Common myeloid progenitor, CD34-positive (primary cell): Measurements from ENCODE around the gene SLIT1.

Experiments
- CTCF ChIA-PET: fragments of 350-600 bp; sonication (Branson Sonifier 250); formaldehyde crosslinking; loops from one replicate; lab custom pipeline; 2021; ENCODE audit warnings: antibody characterized with exemption; lab: Charles Lee
- POLR2A ChIA-PET: fragments of 350-600 bp; sonication (Branson Sonifier 250); formaldehyde crosslinking; loops from one replicate; lab custom pipeline; 2021; ENCODE audit warnings: antibody characterized with exemption; lab: Charles Lee
- DNase-seq, 3 donors: peaks; one replicate each; pipeline versions ENCODE4 v3.0.0 to v3.0.0-alpha.2; 2013
- H3K27ac ChIP-seq, 2 experiments: 1 replicate in 1 of 2; 2 replicates in 1 of 2; pipeline ENCODE4 v1.7.0; 2013; ENCODE audit warnings: inconsistent platforms in 2 of 2, low read length in 2 of 2, mild to moderate bottlenecking in 2 of 2, low read depth in 1 of 2, moderate library complexity in 1 of 2; ENCODE audit not compliant: severe bottlenecking in 2 of 2, insufficient read depth in 1 of 2, poor library complexity in 1 of 2
- H3K27me3 ChIP-seq, 5 experiments: replicated peaks in 2 of 5; 1 replicate in 3 of 5; 2 replicates in 2 of 5; pipeline versions ENCODE4 v1.6.1 to v1.7.0; 2013; ENCODE audit warnings: low read length in 4 of 5, mild to moderate bottlenecking in 2 of 5, moderate library complexity in 2 of 5, inconsistent platforms in 1 of 5; ENCODE audit not compliant: insufficient read depth in 5 of 5, control insufficient read depth in 4 of 5
- H3K36me3 ChIP-seq, 4 experiments: 1 replicate in 2 of 4; 2 replicates in 2 of 4; pipeline versions ENCODE4 v1.6.1 to v1.7.0; 2013; ENCODE audit warnings: low read length in 3 of 4, control low read depth in 1 of 4, mild to moderate bottlenecking in 1 of 4; ENCODE audit not compliant: control insufficient read depth in 4 of 4, insufficient read depth in 4 of 4
- H3K4me1 ChIP-seq, 4 experiments: 1 replicate in 3 of 4; 2 replicates in 1 of 4; pipeline versions ENCODE4 v1.6.1 to v1.7.1; 2013; ENCODE audit warnings: low read length in 3 of 4, mild to moderate bottlenecking in 3 of 4, control low read depth in 1 of 4, inconsistent platforms in 1 of 4, moderate library complexity in 1 of 4; ENCODE audit not compliant: control insufficient read depth in 4 of 4, insufficient read depth in 4 of 4; ENCODE audit errors: control extremely low read depth in 1 of 4
- H3K4me3 ChIP-seq, 7 experiments: 1 replicate in 4 of 7; 2 replicates in 3 of 7; pipeline versions ENCODE4 v1.5.1 to v1.7.0; 2013; ENCODE audit warnings: mild to moderate bottlenecking in 7 of 7, low read length in 6 of 7, moderate library complexity in 6 of 7, inconsistent platforms in 2 of 7, low read depth in 2 of 7, control low read depth in 1 of 7; ENCODE audit not compliant: insufficient read depth in 4 of 7, control insufficient read depth in 1 of 7; ENCODE audit errors: extremely low read depth in 1 of 7
- H3K9me3 ChIP-seq, 5 experiments: 1 replicate in 4 of 5; 2 replicates in 1 of 5; pipeline versions ENCODE4 v1.6.1 to v1.7.1; 2013; ENCODE audit warnings: low read length in 4 of 5, mild to moderate bottlenecking in 2 of 5, inconsistent platforms in 1 of 5, low read depth in 1 of 5, moderate library complexity in 1 of 5; ENCODE audit not compliant: control insufficient read depth in 4 of 5, insufficient read depth in 2 of 5; ENCODE audit errors: control extremely low read depth in 1 of 5
- WGBS: methylation state at CpG from one replicate; pipeline ENCODE4 v1.1.5; 2013; ENCODE audit not compliant: insufficient coverage; 5-methylcytosine and 5-hydroxymethylcytosine counted together

Gene SLIT1

DNA sequence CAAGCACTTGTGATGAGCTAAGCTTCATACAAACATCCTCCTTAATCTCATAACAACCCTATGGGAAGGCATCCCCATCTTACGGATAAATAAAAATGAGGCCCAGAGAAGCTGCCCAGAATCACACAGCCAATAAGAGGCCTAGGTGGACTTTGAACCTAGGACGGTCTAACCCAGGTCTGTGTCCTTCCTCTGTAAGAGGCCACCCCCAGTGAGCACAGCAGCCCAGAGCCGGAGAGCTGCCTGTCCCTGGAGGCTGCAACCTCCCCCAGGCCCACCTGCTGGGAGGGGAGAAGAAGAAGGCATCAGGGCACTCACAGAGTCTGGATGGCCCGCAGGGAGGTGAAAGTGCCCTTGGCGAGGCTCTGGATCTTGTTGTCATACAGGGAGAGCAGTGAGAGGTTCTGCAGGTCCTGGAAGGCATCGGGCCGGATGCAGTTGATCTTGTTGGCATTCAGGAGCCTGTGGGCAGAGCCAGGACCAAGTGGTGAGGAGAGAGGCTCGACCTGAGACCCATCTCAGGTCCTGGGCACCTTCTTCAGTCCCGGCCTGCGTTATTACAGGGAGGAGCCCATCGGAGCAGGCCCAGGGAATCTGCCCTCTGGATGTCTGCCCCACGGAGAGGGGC is 129.6 kb downstream of the SLIT1 start:
- 96% methylated on average over 12 of the region's 12 CpGs for WGBS
- Histone ChIP-seq H3K27ac (no peak overlapping the region), H3K36me3 (no peaks in the 10 kb centered on the region), H3K27me3 (peaks cover 0 to 2% (median 0%) of the 10 kb centered on the region in 5 experiments), H3K9me3 (no peaks in the 10 kb centered on the region), H3K4me1 (no peaks in the 10 kb centered on the region), H3K4me3 (no peak overlapping the region)
- CTCF ChIA-PET = interaction anchor here (1.4 to 8.9 kb wide), 5 partner anchors 11 to 25 kb away, joined by 3 to 40 read pairs (median 5); no protein-coding TSS in a partner anchor
- no peak for DNase-seq
- POLR2A ChIA-PET = no interaction called here

DNA sequence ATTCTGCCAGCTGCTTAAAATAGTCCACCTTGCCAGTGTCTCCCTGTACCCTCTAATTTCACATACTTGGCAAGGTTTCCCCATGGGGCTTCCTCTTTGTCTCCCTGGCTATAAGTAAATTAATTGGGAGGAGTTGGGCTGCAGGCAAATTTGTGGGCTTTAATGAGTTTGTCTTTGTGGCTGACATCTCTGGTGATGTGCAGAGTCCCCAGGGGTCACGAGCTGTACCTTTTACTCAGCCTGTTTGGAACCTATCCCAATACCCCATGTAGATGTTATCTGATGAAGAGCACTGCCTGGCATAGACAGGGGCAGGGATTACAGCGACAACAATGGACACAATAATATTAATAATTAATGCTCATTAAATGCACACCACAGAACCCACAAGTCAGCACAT is 132.5 kb downstream of the SLIT1 start:
- no peak for DNase-seq
- no CpG with 5 or more reads among the region's 2 CpGs for WGBS
- Histone ChIP-seq H3K9me3 (no peaks in the 10 kb centered on the region), H3K27me3 (no peaks in the 10 kb centered on the region), H3K27ac (no peak overlapping the region), H3K4me3 (no peak overlapping the region), H3K4me1 (no peaks in the 10 kb centered on the region), H3K36me3 (no peaks in the 10 kb centered on the region)
- ChIA-PET POLR2A (no interaction called here), CTCF (no interaction called here)

DNA sequence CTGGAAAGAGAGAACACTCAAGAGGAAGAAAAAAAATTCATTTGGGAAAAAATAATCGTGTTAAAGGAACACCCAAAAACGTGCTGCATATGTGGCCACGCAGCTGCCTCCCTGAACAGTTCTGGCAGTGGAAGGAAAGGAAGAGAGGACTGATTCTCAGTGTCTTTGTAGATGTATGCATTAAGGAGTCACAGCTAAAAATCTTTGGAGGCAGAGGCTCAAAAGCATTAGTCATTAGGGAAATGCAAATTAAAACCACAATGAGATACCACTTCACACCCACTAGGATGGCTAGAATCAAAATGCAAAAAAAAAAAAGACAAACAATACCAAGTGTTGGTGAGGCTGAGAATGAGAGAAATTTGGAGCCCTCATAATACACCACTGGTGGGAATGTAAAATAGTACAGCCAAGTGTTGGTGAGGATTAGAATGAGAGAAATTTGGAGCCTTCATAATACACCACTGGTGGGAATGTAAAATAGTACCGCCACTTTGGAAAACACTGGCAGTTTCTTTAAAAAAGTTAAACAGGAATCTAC is 134.7 kb downstream of the SLIT1 start:
- no peak for DNase-seq

DNA sequence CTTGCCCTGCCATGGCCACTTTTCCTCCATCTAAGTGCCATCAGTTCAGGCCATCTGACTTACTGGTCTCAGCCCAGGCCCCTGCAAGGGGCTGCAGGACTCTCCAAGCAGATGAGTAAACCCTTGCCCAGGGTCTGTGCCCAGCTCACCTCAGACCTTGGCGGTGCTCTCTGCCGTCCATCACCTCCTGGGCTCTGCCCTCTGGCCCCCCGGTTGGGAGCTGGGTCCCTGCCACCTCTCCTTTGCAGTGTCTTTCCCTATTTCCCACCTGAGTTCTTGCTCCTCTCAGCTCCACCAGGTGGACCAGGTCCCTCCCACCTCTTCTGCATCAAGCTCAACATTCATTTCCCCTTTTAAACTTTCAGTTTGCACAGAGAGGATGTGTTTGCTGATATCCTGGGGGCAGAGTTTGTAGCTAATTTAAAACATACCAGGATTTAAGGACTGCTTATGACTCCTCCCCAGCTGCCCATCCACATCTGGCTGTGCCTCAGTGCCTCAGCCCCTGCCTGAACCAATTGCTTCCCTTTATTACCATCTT is 135.5 kb downstream of the SLIT1 start:
- DNase-seq = no peak
- peaks cover 0 to 4% (median 0%) of the 10 kb centered on the region in 5 experiments for H3K27me3 ChIP-seq
- H3K4me1 ChIP-seq = no peaks in the 10 kb centered on the region
- CTCF ChIA-PET = interaction anchor here (1.1 to 2.6 kb wide), 4 partner anchors 13 to 185 kb away, joined by 3 to 13 read pairs (median 4); no protein-coding TSS in a partner anchor
- H3K4me3 ChIP-seq = no peak overlapping the region
- no peaks in the 10 kb centered on the region for H3K36me3 ChIP-seq
- WGBS = 97% methylated on average over 3 of the region's 3 CpGs
- H3K9me3 ChIP-seq = no peaks in the 10 kb centered on the region
- no peak overlapping the region for H3K27ac ChIP-seq
- POLR2A ChIA-PET = no interaction called here

More for the DNA sequence above, 134.7 kb downstream of the SLIT1 start:
- Histone ChIP-seq H3K27me3 (peaks cover 0 to 2% (median 0%) of the 10 kb centered on the region in 5 experiments), H3K27ac (no peak overlapping the region), H3K9me3 (no peaks in the 10 kb centered on the region), H3K4me1 (no peaks in the 10 kb centered on the region), H3K4me3 (no peak overlapping the region), H3K36me3 (no peaks in the 10 kb centered on the region)
- 87% methylated on average over 4 of the region's 4 CpGs for WGBS
- POLR2A ChIA-PET = no interaction called here
- CTCF ChIA-PET = interaction anchor here (1.1 to 2.6 kb wide), 4 partner anchors 13 to 184 kb away, joined by 3 to 13 read pairs (median 4); no protein-coding TSS in a partner anchor

DNA sequence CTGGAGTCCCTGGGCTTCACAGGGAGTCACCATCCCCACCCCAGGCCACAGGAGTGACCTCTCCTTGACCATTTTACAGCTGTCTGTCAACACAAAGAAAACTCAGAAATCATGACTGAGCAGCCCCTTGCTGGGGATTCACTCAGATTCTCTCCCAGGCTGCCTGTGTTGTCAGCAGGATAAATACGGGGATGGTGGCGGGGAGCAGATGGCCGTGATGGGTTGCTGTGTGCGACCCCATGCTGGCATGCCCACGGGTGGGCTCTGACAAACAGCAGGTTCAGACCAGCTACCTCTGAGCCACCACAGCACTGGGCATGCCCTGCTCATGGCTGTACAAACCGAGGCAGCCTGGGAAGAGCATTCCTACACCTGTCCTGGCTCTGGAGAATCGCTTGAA is 136.1 kb downstream of the SLIT1 start:
- Histone ChIP-seq H3K4me3 (no peak overlapping the region), H3K27ac (no peak overlapping the region), H3K36me3 (no peaks in the 10 kb centered on the region), H3K4me1 (no peaks in the 10 kb centered on the region), H3K27me3 (peaks cover 0 to 4% (median 0%) of the 10 kb centered on the region in 5 experiments), H3K9me3 (no peaks in the 10 kb centered on the region)
- POLR2A ChIA-PET = no interaction called here
- 81% methylated on average over 4 of the region's 7 CpGs for WGBS
- DNase-seq = no peak
- CTCF ChIA-PET = interaction anchor here (1.1 to 2.6 kb wide), 4 partner anchors 12 to 185 kb away, joined by 3 to 13 read pairs (median 4); no protein-coding TSS in a partner anchor

DNA sequence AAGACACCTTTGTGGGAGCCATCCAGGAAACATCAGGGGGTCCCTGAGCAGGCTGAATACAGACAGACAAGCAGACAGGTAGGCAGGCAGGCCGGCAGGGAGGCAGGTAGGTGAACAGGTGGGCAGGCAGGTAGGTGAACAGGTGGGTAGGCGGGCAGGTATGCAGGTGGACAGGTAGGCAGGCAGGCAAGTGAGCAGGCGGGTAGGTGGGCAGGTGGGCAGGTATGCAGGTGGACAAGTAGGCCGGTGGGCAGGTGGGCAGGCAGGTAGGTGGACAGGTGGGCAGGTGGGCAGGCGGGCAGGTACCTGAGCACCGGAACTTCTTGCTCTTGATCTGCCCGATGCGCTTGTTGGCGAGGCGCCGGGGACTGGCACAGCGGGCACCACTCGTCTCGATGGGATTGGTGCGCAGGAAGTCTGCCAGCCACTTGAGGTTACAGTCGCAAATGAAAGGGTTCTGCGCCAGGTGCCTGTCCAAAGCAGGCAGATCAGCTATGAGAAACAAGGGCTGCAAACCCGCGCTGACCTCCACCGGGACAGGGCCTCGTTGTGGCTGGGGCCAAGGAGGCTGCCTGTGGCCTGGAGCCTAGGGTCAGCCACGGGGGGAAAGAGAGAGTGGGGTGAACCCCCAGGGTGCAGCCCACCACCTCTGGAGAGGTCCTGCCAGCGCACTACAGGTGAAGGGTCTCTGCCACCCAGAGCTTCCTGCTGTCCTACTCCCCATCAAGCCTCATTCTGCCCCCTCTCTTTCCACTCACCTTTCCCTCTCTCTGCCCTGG is 136.9 kb downstream of the SLIT1 start:
- POLR2A ChIA-PET = no interaction called here
- Histone ChIP-seq H3K27ac (no peak overlapping the region), H3K36me3 (no peaks in the 10 kb centered on the region), H3K4me1 (no peaks in the 10 kb centered on the region), H3K9me3 (no peaks in the 10 kb centered on the region), H3K4me3 (no peak overlapping the region), H3K27me3 (peaks cover 0 to 5% (median 0%) of the 10 kb centered on the region in 5 experiments)
- DNase-seq = no peak
- CTCF ChIA-PET = interaction anchor here (2.6 kb wide), 1 partner anchor 11 kb away, joined by 13 read pairs; no protein-coding TSS in a partner anchor
- WGBS = 97% methylated on average over 21 of the region's 23 CpGs
